ENCODE results near the gene AMER2. TPM values are rescaled to one million over a fixed set of nuclear protein-coding genes. Genes with fewer than 3 reads are reported as not detected.

AMER2 gene
- total RNA-seq, 1 donor from 2014 or later: not detected

DNA sequence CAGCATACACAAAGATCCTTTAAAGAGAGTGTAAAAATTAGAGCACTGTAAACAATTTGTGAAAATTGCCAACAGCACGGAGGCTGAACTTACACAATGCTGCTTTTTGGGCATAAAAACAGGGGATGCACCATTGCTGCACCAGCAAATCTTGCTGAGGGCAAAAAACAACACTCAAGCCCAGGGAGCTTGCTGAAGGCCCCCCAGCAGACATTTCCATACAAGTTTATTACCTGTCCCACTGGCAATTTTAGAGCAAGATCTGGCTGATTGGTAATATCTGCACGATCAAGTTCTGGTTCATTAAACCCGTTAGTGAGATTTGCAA lies 34.3 kb downstream of the AMER2 start:
- H3K27ac ChIP-seq: no peak overlapping the region
- H3K36me3 ChIP-seq: no peaks in the 10 kb centered on the region
- no peaks in the 10 kb centered on the region for H3K4me1 ChIP-seq
- H3K27me3 ChIP-seq (ENCODE audit: low read depth): peaks cover 24% of the 10 kb centered on the region
- no peak overlapping the region for H3K4me3 ChIP-seq
- DNase-seq: no peak
- intact Hi-C loops (cut with DNase I): no loop called here
- ATAC-seq: no peak
- no peak for TF ChIP-seq CTCF (IDR thresholded peaks at IDR 0.05)
- H3K9me3 ChIP-seq: no peaks in the 10 kb centered on the region

DNA sequence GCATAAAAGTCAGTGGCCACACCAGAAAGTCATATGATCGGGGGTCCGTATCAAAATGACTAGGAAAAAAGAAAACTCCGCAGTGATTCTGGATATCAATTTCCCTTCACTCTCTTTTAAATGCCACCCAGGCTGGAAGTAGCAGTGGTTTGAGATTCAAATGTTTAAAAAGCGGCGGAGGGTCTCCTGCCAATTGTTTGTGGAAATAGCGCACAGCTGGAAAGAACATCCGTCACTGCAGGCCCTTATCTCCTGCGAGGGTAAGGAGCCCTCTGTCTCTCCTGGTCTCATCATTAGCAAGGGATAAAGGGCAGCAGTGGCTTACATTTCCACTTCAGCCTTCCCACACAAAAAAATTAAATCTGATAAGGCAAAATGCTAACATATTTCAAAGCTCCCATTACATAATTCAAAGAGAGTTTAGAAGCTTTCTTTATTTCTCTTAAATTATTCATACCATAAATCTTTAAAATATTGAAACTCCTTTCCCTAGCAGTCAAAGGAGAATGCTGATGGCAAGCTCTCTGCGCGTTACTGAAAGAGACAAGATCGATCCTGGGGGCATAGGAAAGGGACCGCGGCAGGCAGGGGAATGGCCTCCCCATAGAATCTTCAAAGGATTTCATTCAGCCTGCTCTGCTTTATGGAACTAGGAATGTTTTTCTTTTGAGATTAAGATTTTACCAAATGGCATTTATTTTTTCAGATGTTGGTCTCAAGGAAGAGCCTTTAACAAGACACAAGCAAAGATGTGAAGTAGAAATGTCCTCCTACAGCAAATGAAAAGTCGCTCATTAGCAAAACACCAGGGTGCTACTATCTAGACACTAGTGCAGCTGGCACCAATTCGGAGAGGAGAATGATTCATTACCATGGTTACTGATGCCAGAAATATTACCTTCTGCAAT lies 35.0 kb downstream of the AMER2 start:
- intact Hi-C loops (cut with DNase I): no loop called here
- Histone ChIP-seq H3K4me3 (no peak overlapping the region), H3K36me3 (no peaks in the 10 kb centered on the region), H3K27me3 (ENCODE audit: low read depth) (peaks cover 22% of the 10 kb centered on the region), H3K4me1 (no peaks in the 10 kb centered on the region), H3K9me3 (no peaks in the 10 kb centered on the region), H3K27ac (no peak overlapping the region)
- DNase-seq: no peak
- TF ChIP-seq CTCF (IDR thresholded peaks at IDR 0.05): no peak
- no peak for ATAC-seq

DNA sequence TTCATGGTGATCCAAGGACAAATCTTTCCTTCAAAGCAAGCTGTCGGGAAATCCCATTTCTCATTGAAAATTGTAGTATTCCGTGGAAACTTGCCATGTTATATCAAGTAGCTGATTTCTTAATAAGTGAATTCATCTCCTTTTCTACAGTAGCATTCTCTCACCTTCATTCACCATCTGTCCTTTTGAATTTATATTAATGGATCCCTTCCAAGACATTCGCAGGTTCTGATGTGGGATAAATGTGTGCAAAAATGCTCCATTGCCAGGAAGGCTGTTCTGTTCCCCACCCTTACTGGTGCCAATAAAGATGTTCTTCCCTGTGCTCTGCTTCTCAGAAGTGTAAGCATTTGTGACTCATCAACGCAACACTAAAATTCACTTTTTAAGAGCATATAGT lies 36.2 kb downstream of the AMER2 start:
- H3K27ac ChIP-seq: no peak overlapping the region
- peaks cover 20% of the 10 kb centered on the region for H3K27me3 ChIP-seq (ENCODE audit: low read depth)
- no peak overlapping the region for H3K4me3 ChIP-seq
- no peak for ATAC-seq
- intact Hi-C loops (cut with DNase I): no loop called here
- no peaks in the 10 kb centered on the region for H3K36me3 ChIP-seq
- DNase-seq: no peak
- TF ChIP-seq CTCF (IDR thresholded peaks at IDR 0.05): no peak
- no peaks in the 10 kb centered on the region for H3K4me1 ChIP-seq
- no peaks in the 10 kb centered on the region for H3K9me3 ChIP-seq

GRCh38 chr13:25132751-25133390 lies 39.2 kb downstream of the AMER2 start:
- Histone ChIP-seq H3K36me3 (no peaks in the 10 kb centered on the region), H3K4me3 (no peak overlapping the region), H3K4me1 (no peaks in the 10 kb centered on the region), H3K27ac (no peak overlapping the region), H3K9me3 (no peaks in the 10 kb centered on the region), H3K27me3 (ENCODE audit: low read depth) (peaks cover 17% of the 10 kb centered on the region)
- DNase-seq (no peak), ATAC-seq (no peak)
- intact Hi-C loops (cut with DNase I): no loop called here
- no peak for TF ChIP-seq CTCF (IDR thresholded peaks at IDR 0.05)

DNA sequence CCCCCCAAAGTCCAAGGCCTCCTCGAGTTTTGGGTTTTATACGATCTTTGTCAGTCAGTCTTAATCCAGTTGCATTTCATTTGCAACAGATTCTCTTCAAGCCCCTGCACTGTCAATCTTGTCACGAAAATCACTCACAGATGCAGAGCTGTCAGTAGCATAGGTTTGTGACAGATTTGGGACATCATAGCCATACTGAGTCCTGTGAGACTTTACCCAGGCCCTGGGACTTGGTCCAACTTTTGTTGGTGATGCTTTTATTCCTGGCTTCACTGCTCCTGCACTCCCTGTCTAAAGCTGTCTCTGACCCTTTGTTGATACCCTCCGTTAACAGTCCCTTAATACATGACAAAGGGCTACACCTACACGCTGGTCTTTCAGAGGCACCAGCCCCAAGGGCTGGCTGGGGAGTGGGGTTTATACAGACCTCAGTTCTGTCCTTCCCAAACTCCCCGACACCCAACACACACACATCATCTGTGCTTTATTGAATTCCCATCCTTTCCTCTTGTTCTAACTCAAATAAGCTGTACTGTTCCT lies 40.1 kb downstream of the AMER2 start:
- Histone ChIP-seq H3K27ac (no peak overlapping the region), H3K4me1 (no peaks in the 10 kb centered on the region), H3K27me3 (ENCODE audit: low read depth) (peaks cover 9% of the 10 kb centered on the region), H3K4me3 (no peak overlapping the region), H3K9me3 (no peaks in the 10 kb centered on the region), H3K36me3 (no peaks in the 10 kb centered on the region)
- DNase-seq: no peak
- no peak for ATAC-seq
- TF ChIP-seq CTCF (IDR thresholded peaks at IDR 0.05): no peak
- intact Hi-C loops (cut with DNase I): no loop called here

All from lower lobe of right lung (tissue), 2 donors.